HS-5 (cell line): Measurements from ENCODE around the gene BRF1.

Experiments used
- DNase-seq: peaks from one replicate; pipeline ENCODE4 v3.0.0-alpha.2; 2012; ENCODE audit warnings: low read depth

Gene BRF1

DNA sequence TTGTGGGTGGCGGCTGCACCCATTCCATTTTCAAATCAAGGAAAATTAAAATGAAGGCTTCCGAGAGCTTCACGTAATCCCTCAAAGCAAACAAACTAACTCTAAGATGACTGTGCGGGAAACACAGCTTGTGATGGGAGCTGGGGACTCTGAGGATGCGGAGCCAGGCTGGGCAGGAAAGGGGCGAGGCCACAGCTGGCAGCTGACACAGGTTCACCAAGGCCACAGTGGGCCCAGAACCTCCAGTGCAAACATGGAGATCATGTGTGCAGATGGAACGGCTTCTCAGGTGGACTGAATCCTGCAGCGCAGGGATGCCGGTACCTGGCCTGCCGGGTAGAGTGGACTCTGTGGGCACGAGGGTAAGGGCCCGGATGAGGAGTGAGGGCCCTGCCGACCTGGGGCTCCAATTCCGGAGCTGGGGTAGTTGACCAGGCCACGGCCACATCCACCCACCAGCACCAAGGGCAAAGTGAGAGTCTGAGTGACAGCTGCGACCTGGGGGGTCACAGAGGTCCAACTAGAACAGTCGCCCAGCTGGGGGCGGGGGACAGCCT, 71.6 kb downstream of the BRF1 start:
- DNase-seq: no peak

DNA sequence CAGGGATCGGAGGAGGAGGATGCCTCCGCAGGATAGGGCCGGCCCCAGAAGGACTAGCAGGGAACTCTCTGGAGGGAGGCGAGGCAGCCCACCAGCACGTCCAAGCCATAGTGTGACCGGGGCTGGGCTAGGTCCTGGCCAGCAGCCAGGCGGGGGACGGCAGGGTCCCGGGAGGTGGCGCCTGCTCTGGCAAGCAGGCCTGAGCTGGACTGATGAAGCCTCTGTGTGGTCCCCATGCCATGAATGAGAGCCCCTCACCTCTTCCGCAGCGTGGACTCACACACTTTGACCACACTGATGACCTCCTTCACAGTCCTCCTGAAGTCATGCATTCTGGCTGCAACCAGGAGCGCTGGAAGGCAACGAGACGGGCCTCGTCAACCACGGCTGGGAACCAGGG, 72.2 kb downstream of the BRF1 start:
- no peak for DNase-seq

DNA sequence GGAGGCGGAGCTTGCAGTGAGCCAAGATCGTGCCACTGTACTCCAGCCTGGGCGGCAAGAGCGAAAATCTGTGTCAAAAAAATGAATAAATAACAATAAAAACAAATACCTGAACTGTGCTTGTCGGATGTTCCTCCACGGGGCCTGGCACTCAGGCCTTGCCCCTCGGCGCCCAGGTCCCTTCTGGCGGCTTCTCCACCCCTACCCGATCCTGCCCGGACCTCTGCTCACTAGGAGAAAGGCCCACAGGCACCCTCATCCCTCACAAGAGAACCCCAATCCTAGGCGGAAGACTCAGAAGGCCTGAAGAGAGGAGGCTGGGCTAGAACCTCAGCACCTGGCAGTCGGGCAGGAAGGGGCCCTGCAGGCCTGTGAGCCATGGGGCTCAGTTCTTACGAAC, 73.5 kb downstream of the BRF1 start:
- DNase-seq: no peak

DNA sequence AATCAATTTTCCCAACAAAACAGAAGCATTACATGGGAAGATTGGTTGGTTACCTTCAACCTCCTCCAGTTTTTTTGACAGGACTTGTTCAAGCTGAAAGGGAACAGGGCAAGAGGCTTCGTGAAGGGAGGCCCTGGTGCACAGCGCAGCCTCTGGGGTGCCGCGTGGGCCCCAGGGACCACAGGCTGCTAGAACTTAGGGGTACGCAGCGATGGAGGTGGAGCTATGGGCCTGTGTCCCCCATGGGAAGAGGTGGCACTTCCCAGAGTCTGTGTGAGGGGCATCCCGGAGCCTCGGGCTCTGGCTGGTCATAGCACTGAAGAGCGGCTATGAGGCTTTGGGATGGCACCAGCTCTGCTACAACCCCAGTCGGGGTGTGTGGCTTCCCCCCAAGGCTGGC, 74.6 kb downstream of the BRF1 start:
- DNase-seq: no peak

DNA sequence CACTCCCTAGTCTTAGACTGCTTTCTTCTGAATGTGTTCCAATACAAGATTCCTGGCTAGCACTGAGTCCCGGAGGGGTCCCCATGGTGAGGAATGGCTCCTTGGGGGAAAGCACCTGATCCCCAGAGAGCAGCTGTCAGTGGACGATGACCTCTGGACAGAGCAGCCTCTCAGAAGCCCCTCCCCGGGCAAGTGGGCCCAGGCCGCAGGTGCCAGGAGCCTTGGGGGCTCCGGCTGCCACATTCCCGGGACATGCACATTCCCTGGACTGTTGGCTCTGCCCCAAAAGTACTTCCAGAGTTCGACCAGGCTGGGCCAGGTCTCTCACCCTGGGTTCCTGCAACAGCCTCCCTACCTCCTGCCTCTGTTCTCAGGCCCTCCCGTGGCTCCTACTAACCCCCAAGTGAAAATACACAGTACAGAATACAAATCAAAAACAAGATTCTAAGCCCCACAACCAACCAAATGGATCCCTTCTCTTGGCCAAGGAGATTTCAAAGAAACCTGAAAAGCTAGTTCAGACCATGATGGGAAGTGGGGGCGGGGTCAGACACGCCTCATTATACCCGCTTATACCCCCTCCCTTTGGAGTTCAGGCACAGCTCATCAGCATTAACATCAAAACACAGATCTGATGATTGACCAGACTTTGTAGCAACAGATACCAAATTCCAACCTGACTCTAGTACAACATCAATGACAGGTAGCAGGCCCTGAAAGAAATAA, 75.8 kb downstream of the BRF1 start:
- no peak for DNase-seq

DNA sequence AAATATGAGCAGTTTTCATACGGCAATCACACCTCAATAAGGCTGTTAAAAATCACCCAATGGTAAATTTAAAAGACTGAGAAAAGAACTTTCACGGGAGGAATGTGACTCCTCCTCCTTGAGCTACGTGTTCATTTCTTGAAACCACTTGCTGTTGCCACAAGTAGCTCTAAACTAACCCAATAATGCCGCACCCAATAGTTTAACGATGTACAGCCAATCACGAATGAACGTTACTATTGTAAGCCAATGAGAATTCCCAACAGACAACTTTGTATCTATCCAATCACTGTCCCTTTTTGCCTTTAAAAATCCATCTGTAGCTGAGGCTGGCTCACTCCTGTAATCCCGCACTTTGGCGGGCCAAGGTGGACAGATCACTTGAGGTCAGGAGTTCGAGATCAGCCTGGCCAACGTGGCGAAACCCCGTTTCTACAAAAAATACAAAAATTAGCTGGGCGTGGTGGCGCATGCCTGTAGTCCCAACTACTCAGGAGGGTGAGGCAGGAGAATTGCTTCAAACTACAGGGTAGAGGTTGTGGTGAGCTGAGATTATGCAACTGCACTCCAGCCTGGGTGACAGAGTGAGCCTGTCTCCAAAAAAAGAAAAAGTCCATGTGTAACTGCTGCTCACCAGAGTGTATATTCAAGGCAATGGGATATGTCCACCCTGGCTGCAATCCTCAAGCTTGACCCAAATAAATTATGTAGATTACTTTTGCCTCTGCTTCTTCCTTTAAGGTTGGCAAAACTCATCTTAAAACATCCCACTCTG, 76.8 kb downstream of the BRF1 start:
- no peak for DNase-seq

DNA sequence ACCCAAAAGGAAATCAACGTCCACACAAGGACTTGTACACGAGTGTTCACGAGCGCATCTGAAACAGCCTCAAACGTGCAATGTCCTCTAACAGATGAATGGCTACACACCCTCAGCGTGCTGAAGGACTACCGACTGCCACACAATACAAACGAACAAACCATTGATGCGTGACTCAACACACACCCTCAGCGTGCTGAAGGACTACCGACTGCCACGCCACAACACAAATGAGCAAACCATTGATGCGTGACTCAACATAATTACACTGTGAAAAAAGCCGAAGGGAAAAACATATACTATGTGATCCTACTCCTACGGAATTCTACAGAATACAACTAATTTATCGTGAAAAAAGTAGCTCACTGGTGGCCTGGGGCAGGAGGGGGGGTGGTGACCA, 77.5 kb downstream of the BRF1 start:
- DNase-seq: no peak

DNA sequence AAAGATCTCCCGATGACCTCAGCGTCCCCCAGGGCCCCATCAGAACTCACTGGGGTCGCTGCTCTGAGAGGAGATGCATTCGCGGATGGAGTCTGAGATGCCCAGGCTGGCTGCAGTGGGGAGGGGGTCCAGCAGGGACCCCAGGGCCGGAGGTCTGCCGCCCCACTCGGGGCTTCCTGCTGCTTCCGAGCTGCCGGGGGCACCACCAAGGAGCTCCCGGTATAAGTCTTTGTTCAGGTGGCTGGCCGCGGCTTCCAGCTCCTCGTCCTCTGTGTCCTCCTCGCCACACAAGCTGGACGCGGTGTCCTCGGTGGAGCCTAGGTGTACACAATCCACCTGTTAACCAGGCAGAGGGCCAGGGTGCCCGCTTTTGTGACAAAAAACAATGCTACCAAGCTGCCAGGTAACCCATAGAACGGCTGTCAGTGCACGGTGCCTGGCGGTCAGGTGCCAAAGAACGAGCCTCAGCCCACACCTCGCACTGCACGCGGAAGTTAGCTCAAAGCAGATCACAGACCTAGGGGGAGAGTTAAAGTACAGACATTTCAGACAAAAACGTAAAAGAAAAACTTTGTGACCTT, 79.1 kb downstream of the BRF1 start:
- no peak for DNase-seq

DNA sequence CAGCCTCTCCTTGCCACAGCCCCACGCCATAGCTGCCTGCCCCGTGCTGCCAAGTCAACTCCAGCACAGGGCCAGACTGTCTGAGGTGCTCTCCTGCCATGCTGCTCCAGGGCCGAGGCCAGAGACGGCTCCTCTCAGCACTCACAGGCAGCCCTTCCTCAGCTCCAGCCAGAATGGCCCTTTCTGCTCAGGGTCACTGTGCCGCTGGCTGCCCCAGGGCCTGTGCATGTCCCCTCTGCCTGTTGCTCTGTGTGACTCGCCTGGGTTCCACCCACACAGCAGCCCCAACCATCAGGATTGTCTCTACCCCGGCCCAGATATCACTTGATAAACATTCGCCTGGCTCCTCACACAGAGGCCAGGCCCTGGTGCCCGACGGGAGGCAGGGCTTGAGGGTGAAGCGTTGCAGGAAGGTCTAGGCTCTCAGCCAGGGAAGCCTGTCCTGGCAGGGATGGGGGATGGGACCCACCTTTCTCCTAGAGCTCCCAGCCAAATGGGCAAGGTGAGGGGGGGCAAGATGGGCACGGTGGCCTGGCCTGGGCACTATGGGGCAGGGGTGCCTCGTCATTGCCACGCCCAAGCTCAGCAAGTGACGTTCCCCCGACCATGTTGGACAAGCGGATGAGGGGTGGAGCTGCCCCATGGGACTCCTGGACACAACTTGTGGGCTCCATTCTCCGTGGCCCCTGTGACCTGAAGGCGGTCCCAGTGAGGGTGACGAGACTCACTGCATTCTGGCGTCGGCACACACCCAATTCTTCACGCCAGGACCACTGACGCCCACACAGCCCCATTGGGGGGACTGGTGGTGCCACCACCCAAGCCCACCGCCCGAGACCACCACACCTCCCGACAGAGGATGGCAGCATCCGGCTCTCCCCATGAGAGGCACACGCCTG, 79.9 kb downstream of the BRF1 start:
- DNase-seq: no peak

DNA sequence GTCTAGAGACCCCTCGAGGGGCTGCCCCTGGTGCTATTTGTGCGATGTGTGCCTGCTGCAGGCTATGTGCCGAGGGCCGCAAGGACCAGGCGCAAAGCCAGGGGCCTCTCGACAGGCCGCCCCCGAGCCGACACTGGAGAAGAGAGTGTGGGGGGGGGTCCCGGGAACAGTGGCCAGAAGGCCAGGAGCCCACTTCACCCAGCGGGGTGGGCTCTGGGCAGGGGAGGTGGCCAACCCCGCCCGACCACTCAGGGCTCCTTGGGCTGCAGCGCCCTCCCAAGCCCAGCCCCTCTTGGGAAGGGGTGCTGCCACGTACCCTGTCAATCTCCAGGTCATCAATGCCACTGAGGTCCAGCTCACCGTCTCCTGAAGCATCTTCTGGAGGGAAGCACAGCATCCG, 81.0 kb downstream of the BRF1 start:
- DNase-seq: no peak

DNA sequence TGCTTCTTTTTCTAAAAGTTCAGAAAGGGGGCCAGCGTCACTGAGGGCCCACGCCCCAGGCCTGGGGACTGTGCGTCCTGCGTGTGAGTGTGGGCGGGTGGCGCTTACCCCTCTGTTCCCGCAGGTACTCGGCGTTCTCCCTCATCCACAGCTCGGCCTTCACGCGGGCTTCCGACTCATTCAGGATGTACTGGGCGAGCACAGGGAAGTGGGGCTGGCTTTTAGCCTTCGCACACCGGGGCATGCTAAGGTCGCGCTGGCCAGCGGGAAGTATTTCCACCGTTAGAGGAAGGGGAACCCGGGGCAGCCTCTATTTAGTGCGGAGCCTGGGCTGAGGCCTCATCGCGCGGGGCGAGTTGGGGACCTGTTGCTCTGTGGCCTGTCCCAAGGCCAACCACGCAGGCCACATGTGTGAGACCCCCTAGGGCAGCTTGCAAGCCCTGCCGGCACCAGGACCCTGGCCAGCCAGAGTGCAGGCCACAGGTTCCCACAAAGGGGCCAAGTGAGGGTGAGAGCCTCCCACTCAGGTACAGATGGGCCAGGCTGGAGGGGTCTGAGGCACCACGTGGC, 81.7 kb downstream of the BRF1 start:
- no peak for DNase-seq

DNA sequence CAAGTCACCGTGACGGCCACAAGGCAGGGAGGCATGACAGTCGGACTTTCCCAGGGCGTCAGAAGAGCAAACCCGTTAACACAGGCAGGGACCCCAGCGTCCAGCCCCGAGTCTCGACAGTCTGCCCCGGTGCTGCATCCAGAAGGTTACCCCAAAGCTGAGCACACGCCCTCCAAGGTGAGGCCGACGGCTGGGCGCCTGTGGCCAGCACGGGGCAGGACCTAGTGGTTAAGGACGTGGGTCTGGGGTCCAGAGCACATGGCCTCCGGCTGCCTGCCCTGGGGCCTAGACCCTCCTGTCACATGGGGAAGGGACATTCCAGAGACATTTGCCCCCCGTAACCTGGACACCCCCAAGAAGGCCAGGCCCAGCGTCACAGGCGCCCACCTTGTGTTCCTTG, 82.2 kb downstream of the BRF1 start:
- DNase-seq: no peak

DNA sequence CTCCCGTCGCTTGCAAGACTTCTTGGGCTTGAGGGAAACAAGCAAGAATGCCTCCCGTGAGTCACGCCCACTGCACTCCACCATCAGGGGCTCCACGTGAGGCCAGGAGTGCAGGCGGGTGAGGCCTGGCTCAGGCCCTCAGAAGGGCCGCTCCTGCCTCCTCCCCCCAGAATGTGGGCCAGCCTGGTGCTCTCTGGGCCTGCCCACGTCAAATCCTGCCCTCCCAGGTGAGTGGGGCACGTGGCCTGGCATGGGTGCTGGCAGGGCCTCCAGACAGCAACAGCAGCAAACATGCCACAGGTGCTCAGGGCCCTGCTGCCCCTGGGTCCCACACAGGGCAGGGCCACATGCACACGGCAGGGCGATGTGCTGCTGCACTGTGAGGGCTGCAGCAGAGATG, 83.0 kb downstream of the BRF1 start:
- DNase-seq: no peak

DNA sequence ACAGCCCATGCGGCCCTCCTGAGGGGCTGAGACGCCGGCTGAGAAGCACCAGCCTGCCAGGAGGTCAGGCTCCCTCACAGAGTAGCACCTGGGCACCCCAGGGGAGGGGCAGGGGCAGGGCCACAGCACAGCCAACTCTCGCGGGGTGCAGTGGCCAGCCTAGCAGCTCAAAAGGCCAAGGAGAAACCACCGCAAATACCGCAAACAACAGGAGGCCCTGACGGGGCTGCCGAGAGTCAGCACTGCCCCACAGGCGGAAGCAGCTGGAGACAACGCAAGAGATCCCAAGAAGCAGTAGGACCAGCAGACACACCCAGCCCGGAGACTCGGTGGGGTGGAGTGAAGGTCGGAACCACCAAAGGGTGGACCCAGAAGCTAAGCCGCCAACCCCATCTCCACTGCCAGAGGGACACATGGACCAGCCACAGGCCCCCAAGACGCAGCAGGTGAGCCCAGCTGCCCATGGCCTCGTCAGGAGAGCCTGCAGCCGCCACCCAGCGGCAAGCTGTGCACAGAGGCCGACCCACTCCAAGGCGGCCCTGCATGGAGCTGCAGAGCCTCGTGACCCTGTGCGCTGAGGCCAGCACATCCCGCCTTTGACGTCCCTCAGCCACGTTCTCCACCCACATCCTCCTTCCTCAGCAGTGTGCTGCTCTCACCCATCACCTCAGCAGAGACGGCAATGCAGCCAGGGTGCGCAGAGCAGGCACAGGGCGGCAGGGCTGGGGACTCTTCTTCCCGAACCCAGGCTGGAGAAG, 84.1 kb downstream of the BRF1 start:
- no peak for DNase-seq

DNA sequence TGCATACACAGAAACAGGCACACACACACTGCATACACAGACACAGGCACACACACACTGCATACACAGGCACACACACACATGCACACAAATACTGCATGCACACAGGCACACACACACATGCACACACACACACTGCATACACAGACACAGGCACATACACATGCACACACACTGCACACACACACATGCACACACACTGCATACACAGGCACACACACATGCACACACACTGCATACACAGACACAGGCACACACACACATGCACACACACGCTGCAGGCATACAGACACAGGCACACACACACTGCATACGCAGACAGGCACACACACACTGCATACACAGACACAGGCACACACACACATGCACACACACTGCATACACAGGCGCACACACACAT, 85.2 kb downstream of the BRF1 start:
- no peak for DNase-seq

DNA sequence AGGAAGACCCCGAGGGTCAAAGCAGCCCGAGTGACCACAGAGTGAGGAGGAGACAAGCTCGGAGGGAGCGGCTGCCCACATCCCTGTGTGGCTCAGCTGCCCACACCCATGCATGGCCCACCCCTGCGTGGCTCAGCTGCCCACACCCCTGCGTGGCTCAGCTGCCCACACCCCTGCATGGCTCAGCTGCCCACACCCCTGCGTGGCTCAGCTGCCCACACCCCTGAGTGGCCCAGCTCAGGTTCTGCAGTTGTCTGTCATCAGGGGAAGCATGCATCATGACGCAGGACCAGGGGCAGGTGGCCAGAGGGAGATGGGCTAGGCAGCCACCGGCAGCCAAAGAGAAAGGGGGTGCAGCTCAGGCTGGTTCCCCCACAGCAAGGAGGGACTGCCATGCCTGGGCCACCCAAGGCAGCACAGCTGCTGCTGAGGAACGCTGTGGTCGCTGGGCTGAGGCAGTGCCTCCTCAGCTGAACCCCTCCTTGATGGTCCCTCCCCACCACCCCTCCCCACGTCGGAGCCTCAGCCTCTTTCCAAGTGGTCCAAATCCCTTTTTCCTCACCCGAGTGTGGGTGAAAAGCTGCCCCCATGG, 86.4 kb downstream of the BRF1 start:
- no peak for DNase-seq

DNA sequence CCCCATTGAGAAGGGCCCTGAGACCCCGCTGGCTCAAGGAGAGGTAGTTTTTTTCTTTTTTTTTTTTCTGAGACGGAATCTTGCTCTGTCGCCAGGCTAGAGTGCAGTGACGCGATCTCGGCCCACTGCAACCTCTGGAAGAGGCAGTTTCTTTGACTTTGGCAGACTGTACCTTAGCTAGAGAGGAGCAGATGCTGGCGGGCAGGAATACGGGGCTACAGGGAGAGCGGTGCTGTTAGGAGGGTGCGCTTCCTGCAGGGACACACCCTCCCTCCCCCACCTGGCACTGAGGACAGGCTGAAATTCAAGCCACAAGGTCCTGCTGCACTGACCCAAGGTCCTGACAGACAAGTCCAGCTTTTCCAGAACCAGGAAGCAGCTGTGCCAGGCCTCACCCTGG, 87.4 kb downstream of the BRF1 start:
- no peak for DNase-seq

DNA sequence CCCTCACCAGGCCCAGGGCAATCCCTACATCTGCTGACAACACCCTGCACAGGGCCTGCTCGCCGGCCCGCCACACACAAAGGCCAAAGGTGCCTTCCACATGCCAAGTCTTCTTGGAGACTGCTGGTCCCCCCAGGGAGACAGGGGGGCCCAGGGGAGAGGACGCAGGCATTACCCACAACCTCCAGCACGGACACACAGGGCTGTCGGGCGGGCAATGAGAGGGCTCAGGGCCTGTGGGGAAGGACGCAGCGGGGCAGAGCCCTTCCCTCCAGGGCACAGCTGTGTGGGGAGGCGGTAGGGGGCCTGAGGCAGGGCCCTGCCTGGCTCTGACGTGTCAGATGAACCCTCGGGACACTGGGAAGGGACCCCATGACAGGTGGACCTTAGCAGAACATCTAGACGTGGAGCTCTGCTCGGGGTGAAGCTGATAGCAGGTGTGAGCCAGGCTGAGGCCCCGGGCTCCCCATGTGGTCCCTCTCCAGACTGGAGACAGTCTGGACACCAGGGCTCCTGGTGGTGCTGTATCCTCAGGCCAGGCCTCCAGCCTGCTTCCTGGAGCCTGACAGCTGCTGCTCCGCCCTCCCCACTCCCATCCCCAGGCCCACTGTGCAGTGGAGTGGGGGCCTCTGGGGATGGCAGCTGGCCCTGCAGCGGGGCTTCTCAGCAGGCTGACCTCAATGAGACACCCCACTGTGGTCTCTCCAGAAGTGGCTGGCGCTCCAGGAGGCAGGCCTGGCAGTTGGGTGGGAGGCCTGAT, 88.1 kb downstream of the BRF1 start:
- DNase-seq: no peak

DNA sequence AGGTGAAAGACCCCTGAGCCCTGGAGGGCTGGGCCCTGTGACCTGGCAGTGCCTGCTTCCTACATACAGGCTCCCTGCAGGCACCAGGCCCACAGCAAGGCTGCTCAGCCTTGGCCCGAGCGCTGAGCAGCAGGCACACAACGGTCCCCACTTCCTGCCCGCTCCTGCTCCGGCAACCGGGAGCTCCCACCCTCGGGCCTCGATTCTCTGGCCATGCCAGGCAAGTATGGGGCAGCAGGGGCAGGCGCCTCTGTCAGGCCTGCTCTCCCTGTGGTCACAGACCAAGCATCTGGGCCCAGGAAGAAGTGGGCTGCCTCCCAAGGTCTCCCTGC, 89.1 kb downstream of the BRF1 start:
- no peak for DNase-seq
